HG02763 (cell line): ENCODE measurements around the gene EEF1AKMT1.
"Not testable (repeated sequence)": the region's sequence is repeated elsewhere in the genome, so short reads cannot be mapped to it uniquely, and the experiment has no call there.

Source experiments
- ATAC-seq: cut with Tn5 transposase; IDR thresholded peaks from one replicate; pipeline ENCODE4 v1.9.1; 2021; ENCODE audit warnings: mild to moderate bottlenecking, moderate library complexity; ENCODE audit not compliant: unreplicated experiment

EEF1AKMT1 gene

GRCh38 chr13:20700288-20700687 lies 73.5 kb downstream of the EEF1AKMT1 start:
- no peak for ATAC-seq

- no peak for ATAC-seq
Observed at GRCh38 chr13:20699715-20700114, 74.0 kb downstream of the EEF1AKMT1 start.

DNA sequence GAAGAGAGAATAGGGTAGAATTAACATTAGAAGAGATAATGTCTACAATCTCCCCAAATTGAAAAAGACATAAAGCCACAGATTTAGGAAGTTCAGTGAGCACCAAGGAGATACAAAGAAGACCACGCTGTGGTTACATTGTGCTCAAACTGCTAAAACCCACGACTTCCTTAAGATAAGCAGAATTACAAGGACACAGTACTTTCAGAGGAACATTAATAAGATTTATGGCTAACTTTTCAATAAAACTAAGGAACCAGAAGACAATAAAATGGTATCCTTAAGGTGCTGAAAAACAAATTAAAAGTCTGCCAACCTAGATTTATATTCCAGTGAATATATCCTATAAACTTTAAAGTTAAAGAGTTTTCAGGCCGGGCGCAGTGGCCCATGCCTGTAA lies 77.7 kb downstream of the EEF1AKMT1 start:
- no peak for ATAC-seq

GRCh38 chr13:20691616-20692015 lies 82.1 kb downstream of the EEF1AKMT1 start:
- ATAC-seq = no peak

- no peak for ATAC-seq
Observed at GRCh38 chr13:20689291-20689690, 84.5 kb downstream of the EEF1AKMT1 start.

GRCh38 chr13:20686863-20687579 lies 86.7 kb downstream of the EEF1AKMT1 start:
- no peak for ATAC-seq

- no peak for ATAC-seq
Observed at GRCh38 chr13:20686167-20686566, 87.6 kb downstream of the EEF1AKMT1 start.

GRCh38 chr13:20685092-20685491 lies 88.7 kb downstream of the EEF1AKMT1 start:
- no peak for ATAC-seq

DNA sequence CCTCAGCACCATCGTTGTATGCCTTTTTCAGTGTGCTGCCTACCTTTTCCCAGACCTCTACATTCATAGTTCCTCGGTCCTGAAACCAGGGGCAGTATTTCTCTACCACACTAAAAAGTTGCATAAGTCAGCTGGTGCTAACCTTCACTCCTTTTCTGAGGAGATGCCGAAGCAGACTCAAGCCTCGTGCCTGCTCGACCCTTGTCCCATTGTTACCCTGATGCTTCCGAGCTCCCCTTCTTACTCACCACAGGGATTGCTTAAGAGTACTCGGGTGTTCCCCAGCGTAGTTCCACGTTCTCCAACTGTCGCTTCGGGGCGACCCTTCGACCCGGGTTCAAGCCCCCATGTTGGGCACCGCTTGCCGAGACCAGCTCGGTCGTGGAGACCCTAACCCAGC lies 89.2 kb downstream of the EEF1AKMT1 start:
- ATAC-seq = no peak

DNA sequence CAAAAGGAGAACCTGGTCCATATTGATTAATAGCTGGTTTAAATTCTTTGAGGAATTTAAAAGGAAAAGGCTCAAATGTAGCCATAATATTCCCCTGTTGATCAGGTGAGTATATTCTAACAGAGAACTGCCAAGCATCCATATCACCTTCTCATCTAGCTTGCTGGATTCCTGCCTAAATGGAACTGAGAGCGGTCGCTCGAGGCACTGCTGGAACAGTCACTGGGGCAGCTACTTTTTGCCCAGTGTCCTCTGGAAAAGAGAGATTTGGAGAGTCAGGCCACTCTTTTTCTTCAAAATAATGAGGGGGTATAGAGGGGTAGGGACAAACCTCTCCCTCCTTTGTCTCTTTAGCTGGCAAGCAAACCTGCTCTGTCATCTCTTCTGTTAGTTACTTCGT lies 89.7 kb downstream of the EEF1AKMT1 start:
- ATAC-seq = no peak

GRCh38 chr13:20682061-20682460 lies 91.7 kb downstream of the EEF1AKMT1 start:
- no peak for ATAC-seq

GRCh38 chr13:20681481-20681880 lies 92.3 kb downstream of the EEF1AKMT1 start:
- not testable (repeated sequence) for ATAC-seq

- no peak for ATAC-seq
Observed at GRCh38 chr13:20680416-20681080, 93.2 kb downstream of the EEF1AKMT1 start.

GRCh38 chr13:20679879-20680278 lies 93.9 kb downstream of the EEF1AKMT1 start:
- no peak for ATAC-seq
